Nephron progenitor cell (in vitro differentiated cells): ENCODE results near the gene SLIT1.

Experiments used
- DNase-seq: peaks from one replicate; pipeline ENCODE4 v3.0.0; 2021
- H3K27ac Mint-ChIP-seq: 2 replicates; pipeline ENCODE4 v1.8.0; 2021; ENCODE audit warnings: mild to moderate bottlenecking, moderate library complexity, mixed read lengths
- H3K27me3 Mint-ChIP-seq: 2 replicates; pipeline ENCODE4 v1.8.0; 2021; ENCODE audit warnings: mild to moderate bottlenecking, low read depth, mixed read lengths; ENCODE audit not compliant: poor library complexity
- H3K36me3 Mint-ChIP-seq: 2 replicates; pipeline ENCODE4 v1.8.0; 2021; ENCODE audit warnings: low read depth, mixed read lengths
- H3K4me1 Mint-ChIP-seq: 2 replicates; pipeline ENCODE4 v1.8.0; 2021; ENCODE audit warnings: mixed read lengths
- H3K4me3 Mint-ChIP-seq: 2 replicates; pipeline ENCODE4 v1.8.0; 2021; ENCODE audit warnings: mild to moderate bottlenecking, moderate library complexity, mixed read lengths
- H3K9me3 Mint-ChIP-seq: 2 replicates; pipeline ENCODE4 v1.8.0; 2021; ENCODE audit warnings: mild to moderate bottlenecking, moderate library complexity, mixed read lengths
- TF ChIP-seq, protein P1 (sequence below): fragments of 200-600 bp; sonication (generic); IDR thresholded peaks from 2 replicates; pipeline ENCODE4 v1.5.0; 2021; ENCODE audit warnings: antibody characterized with exemption

SLIT1 gene

GRCh38 chr10:97075961-97076525 is 109.7 kb downstream of the SLIT1 start:
- Mint-ChIP-seq H3K36me3 (no peaks in the 10 kb centered on the region), H3K27ac (peak overlapping the region; percentile 70), H3K4me3 (no peak overlapping the region), H3K4me1 (peaks cover 73% of the 10 kb centered on the region), H3K9me3 (no peaks in the 10 kb centered on the region), H3K27me3 (peaks cover 22% of the 10 kb centered on the region)
- DNase-seq, result no peak
- TF ChIP-seq, protein P1, sequence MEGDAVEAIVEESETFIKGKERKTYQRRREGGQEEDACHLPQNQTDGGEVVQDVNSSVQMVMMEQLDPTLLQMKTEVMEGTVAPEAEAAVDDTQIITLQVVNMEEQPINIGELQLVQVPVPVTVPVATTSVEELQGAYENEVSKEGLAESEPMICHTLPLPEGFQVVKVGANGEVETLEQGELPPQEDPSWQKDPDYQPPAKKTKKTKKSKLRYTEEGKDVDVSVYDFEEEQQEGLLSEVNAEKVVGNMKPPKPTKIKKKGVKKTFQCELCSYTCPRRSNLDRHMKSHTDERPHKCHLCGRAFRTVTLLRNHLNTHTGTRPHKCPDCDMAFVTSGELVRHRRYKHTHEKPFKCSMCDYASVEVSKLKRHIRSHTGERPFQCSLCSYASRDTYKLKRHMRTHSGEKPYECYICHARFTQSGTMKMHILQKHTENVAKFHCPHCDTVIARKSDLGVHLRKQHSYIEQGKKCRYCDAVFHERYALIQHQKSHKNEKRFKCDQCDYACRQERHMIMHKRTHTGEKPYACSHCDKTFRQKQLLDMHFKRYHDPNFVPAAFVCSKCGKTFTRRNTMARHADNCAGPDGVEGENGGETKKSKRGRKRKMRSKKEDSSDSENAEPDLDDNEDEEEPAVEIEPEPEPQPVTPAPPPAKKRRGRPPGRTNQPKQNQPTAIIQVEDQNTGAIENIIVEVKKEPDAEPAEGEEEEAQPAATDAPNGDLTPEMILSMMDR, result no peak

GRCh38 chr10:97075421-97075820 is 110.3 kb downstream of the SLIT1 start:
- H3K27ac Mint-ChIP-seq, result no peak overlapping the region
- H3K4me1 Mint-ChIP-seq, result peaks cover 68% of the 10 kb centered on the region
- TF ChIP-seq, protein P1, result no peak
- H3K36me3 Mint-ChIP-seq, result no peaks in the 10 kb centered on the region
- H3K9me3 Mint-ChIP-seq, result no peaks in the 10 kb centered on the region
- no peak overlapping the region for H3K4me3 Mint-ChIP-seq
- DNase-seq, result no peak
- peaks cover 23% of the 10 kb centered on the region for H3K27me3 Mint-ChIP-seq

- no peaks in the 10 kb centered on the region for H3K36me3 Mint-ChIP-seq
- no peak overlapping the region for H3K4me3 Mint-ChIP-seq
- TF ChIP-seq, protein P1, result no peak
- no peak for DNase-seq
- H3K4me1 Mint-ChIP-seq, result peaks cover 64% of the 10 kb centered on the region
- H3K27ac Mint-ChIP-seq, result no peak overlapping the region
- peaks cover 22% of the 10 kb centered on the region for H3K27me3 Mint-ChIP-seq
- H3K9me3 Mint-ChIP-seq, result no peaks in the 10 kb centered on the region
Observed at GRCh38 chr10:97074256-97075145, 111.3 kb downstream of the SLIT1 start.

DNA sequence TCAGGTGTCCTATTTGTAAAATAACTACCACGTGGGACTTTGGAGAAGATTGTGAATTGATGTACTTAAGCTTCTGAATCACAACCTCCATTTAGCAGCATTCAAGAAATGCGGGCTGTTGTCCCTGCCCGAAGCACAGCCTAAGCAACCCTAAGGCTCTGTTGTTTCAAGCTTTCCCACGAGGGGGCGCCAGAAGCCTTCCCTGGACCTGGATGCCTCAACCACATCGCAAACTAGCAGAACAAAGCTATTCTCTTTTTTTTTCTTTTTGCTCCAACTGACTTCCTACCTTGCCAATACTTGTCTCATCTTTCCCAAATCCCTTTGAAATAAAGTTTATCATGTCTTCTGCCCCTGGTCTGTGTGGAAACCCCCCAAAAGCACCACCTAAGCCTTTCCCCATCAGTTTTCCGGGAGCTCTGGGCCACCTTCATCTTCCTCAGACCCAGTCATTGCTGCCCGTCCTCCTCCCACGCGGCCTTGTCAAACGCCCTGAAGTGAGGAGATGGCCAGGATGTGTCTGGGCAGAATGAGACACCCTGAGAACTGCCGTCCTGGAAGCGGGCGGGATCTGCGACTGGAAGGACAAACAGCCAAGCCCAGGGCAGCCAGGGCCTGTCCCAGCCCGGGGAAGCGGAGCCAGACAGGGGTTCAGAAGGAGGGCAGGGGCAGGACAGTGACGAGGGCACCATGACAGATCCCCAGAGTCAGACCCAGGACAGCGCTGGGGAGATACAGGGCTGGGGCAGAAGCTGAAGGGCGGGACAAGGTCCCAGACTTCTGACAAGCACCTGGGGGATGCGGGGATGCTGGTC is 112.7 kb downstream of the SLIT1 start:
- TF ChIP-seq, protein P1, result no peak
- Mint-ChIP-seq H3K27me3 (peaks cover 20% of the 10 kb centered on the region), H3K4me1 (peaks cover 63% of the 10 kb centered on the region), H3K4me3 (peak overlapping the region; percentile 0), H3K27ac (no peak overlapping the region), H3K9me3 (no peaks in the 10 kb centered on the region), H3K36me3 (peaks cover 3% of the 10 kb centered on the region)
- peak; percentile 93 for DNase-seq

DNA sequence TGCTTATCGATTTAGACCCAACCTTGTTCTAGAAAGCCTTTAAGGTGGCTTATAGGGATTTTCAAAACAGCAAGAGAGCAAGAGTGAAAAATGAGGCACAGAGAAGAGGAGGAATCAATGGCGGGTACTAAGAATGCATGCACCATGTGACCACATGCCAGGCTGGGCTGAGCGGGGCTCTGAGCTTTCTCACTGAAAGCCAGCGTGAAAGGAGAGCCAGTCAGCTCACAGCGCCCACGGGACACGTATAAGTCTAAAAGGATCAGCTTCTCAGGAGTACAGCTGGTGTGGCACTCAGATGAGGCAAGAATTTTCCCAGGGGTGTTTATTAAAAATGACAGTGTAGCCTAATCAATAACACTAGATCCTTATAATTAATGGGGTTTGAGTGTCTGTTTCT is 114.3 kb downstream of the SLIT1 start:
- Mint-ChIP-seq H3K4me1 (peaks cover 52% of the 10 kb centered on the region), H3K27me3 (peaks cover 20% of the 10 kb centered on the region), H3K4me3 (no peak overlapping the region), H3K9me3 (no peaks in the 10 kb centered on the region), H3K36me3 (peaks cover 3% of the 10 kb centered on the region), H3K27ac (no peak overlapping the region)
- TF ChIP-seq, protein P1, result no peak
- no peak for DNase-seq
